ENCODE data around the gene KRTAP10-7.

The KRTAP10-7 gene

GRCh38 chr21:44581158-44581557 lies 19.2 kb upstream of the KRTAP10-7 start:
- no peak for TF ChIP-seq CTCF (IDR thresholded peaks at IDR 0.05; ENCODE audit: insufficient read depth, low read depth, low read length, missing control alignments)
- H3K4me3 ChIP-seq (ENCODE audit: low read depth, low read length) = no peak overlapping the region
- no peak for DNase-seq (ENCODE audit: low read depth)

- DNase-seq (ENCODE audit: low read depth) = no peak
- TF ChIP-seq CTCF (IDR thresholded peaks at IDR 0.05; ENCODE audit: insufficient read depth, low read depth, low read length, missing control alignments) = no peak
- H3K4me3 ChIP-seq (ENCODE audit: low read depth, low read length) = no peak overlapping the region
These were observed 18.3 kb upstream of the KRTAP10-7 start for GRCh38 chr21:44582055-44582454.

GRCh38 chr21:44583089-44583799 lies 17.2 kb upstream of the KRTAP10-7 start:
- no peak overlapping the region for H3K4me3 ChIP-seq (ENCODE audit: low read depth, low read length)
- DNase-seq (ENCODE audit: low read depth) = no peak
- no peak for TF ChIP-seq CTCF (IDR thresholded peaks at IDR 0.05; ENCODE audit: insufficient read depth, low read depth, low read length, missing control alignments)

- DNase-seq (ENCODE audit: low read depth) = peak; percentile 17
These were observed 16.6 kb upstream of the KRTAP10-7 start for GRCh38 chr21:44583800-44584147.

GRCh38 chr21:44585892-44586291 lies 14.5 kb upstream of the KRTAP10-7 start:
- H3K4me3 ChIP-seq (ENCODE audit: low read depth, low read length) = no peak overlapping the region
- TF ChIP-seq CTCF (IDR thresholded peaks at IDR 0.05; ENCODE audit: insufficient read depth, low read depth, low read length, missing control alignments) = no peak
- DNase-seq (ENCODE audit: low read depth) = no peak

More at GRCh38 chr21:44583800-44584147, 16.6 kb upstream of the KRTAP10-7 start:
- no peak for TF ChIP-seq CTCF (IDR thresholded peaks at IDR 0.05; ENCODE audit: insufficient read depth, low read depth, low read length, missing control alignments)
- no peak overlapping the region for H3K4me3 ChIP-seq (ENCODE audit: low read depth, low read length)

- H3K4me3 ChIP-seq (ENCODE audit: low read depth, low read length) = no peak overlapping the region
- TF ChIP-seq CTCF (IDR thresholded peaks at IDR 0.05; ENCODE audit: insufficient read depth, low read depth, low read length, missing control alignments) = no peak
- DNase-seq (ENCODE audit: low read depth) = no peak
These were observed 11.3 kb upstream of the KRTAP10-7 start for GRCh38 chr21:44589094-44589493.

Measured in GM12865 (cell line).